Epithelial cell of esophagus (primary cell): ENCODE data around the gene ACOT8.

Source experiments
- DNase-seq: peaks from one replicate; pipeline ENCODE4 v3.0.0; 2010; ENCODE audit warnings: low read depth
- H3K4me3 ChIP-seq: 2 replicates; pipeline ENCODE4 v1.5.1; 2011; ENCODE audit warnings: mild to moderate bottlenecking, low read length, control low read depth
- CTCF ChIP-seq: IDR thresholded peaks from 2 replicates; pipeline ENCODE4 v1.5.1; 2011; ENCODE audit warnings: low read depth, mild to moderate bottlenecking, low read length, control low read depth, inconsistent platforms; ENCODE audit not compliant: insufficient read depth; ENCODE audit errors: missing control alignments

The ACOT8 gene

GRCh38 chr20:45892049-45892825 is 35.0 kb upstream of the ACOT8 start:
- TF ChIP-seq CTCF, result peak; percentile 29
- peak; percentile 48 for DNase-seq
- H3K4me3 ChIP-seq, result peak overlapping the region; percentile 89

- peak; percentile 89 for DNase-seq
- H3K4me3 ChIP-seq, result peak within 1 kb of the TSS; percentile 89
- TF ChIP-seq CTCF, result no peak
Measured at GRCh38 chr20:45890985-45891983, 34.1 kb upstream of the ACOT8 start, which contains the start of the genes CTSA and NEURL2. Gene CTSA, plus strand, starts transcription at chr20:45891335. Its CDS starts 234 bp downstream, at chr20:45891569. Gene NEURL2, minus strand, starts transcription at chr20:45891208. Its CDS starts 217 bp downstream, at chr20:45890991.

DNA sequence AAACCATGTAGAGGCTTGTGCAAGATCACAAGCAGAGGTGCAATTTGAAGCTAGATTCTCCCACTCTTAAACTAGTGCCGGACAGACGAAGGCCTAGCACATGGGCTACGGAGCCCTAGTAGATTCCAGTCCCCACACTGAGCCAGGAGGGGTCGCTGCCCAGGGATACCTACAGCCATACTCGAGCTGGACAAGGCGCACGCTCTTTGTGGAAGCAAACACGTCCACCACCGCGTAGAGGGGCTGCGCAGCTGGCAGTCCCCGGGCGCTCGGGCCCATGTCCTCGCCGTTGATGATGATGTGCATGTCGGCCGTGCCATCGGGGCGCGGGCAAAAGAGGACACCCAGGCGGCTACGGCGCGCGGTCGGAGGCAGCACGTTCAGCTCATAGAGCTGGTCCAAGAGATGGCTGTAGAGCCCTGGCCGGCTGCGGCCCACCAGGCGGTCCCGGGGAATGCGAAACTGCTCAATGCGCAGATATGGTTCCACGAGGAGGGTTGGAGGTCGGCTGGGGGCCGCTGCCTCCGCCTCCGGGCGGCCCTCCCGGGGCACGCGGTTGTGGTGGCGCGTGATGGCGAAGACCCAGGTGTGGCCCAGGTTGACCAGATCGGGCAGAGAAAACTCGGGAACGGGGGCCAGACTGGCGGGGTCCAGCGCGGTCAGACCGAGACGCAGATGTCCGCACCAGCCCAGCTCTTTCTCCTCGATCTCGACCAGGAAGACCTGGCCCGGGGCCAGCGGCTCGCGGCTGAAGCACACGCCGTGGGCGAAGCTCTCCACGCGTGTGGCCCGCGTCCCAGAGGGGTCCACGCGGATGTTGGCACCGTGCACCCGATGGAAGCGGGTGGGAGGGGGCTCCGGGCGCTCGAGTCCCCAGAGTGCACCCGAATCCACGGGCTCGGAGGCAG is 33.1 kb upstream of the ACOT8 start:
- peak overlapping the region; percentile 89 for H3K4me3 ChIP-seq
- DNase-seq, result peak; percentile 72
- peak; percentile 63 for TF ChIP-seq CTCF

DNA sequence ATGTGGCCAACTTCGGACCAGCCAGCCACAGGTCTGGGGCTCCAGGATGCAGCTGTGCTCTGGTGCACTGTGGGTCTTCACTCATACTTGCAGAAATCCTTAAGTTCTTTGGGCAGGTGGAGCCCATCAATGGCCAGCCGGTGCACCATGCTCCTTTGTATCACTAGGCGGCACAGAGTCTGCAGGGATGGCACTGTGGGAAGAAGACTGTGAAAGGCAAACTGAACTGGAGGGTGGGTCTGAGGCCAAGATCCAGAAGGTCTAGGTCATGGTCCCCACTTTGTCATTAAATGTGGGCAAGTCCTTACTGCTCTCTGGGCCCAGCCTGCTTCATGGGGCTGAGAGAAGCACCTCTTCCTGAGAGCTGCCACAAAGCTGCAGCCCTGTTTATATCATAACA is 31.5 kb upstream of the ACOT8 start:
- H3K4me3 ChIP-seq, result no peak overlapping the region
- TF ChIP-seq CTCF, result no peak
- DNase-seq, result no peak

- DNase-seq, result no peak
- no peak within 1 kb of the TSS for H3K4me3 ChIP-seq
- no peak for TF ChIP-seq CTCF
Measured at GRCh38 chr20:45887346-45887715, 30.1 kb upstream of the ACOT8 start, which contains the start of gene SPATA25. Gene SPATA25, minus strand, starts transcription at chr20:45887622. Its CDS starts 32 bp downstream, at chr20:45887590.
